ENCODE data around the gene DAPK1.
"Not testable (repeated sequence)": the region's sequence is repeated elsewhere in the genome, so short reads cannot be mapped to it uniquely, and the experiment has no call there.

DAPK1 gene

GRCh38 chr9:87548159-87548558 is 50.5 kb downstream of the DAPK1 start:
- DNase-seq, result no peak

DNA sequence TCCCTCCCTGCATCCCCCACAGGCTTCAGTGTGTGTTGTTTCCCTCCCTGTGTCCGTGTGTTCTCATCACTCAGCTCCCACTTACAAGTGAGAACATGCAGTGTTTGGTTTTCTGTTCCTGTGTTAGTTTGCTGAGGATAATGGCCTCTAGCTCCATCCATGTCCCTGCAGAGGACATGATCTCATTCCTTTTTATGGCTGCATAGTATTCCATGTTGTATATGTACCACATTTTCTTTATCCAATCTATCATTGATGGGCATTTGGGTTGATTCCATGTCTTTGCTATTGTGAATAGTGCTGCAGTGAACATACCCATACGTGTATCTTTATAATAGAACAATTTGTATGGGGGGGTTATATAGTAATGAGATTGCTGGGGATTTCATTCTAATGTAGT is 51.4 kb downstream of the DAPK1 start:
- DNase-seq, result not testable (repeated sequence)

GRCh38 chr9:87549791-87550190 is 52.1 kb downstream of the DAPK1 start:
- DNase-seq, result no peak

- DNase-seq, result no peak
These were observed 52.7 kb downstream of the DAPK1 start for GRCh38 chr9:87550253-87550954.

- DNase-seq, result no peak
These were observed 54.1 kb downstream of the DAPK1 start for GRCh38 chr9:87551772-87552217.

GRCh38 chr9:87554171-87554910 is 56.7 kb downstream of the DAPK1 start:
- no peak for DNase-seq

GRCh38 chr9:87554976-87555375 is 57.3 kb downstream of the DAPK1 start:
- no peak for DNase-seq

DNA sequence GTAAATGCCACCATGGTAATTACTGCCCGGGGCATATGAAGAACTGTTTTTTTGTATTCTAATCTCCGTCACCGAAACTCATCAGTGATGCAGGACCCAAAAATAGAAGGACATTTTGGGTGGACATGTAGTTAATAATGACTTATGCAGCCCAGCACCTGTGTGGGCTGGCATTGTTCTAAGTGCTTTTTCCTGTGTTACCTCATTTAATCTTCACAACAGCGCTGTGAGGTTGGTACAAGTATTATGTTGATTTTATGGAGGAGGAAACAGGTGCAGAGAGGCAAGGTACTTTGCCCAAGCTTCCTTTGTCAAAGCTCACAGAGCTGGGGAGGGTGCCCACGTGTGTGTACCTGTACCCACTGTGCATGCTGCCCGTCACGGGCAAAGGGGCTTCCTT is 58.4 kb downstream of the DAPK1 start:
- DNase-seq, result no peak

DNA sequence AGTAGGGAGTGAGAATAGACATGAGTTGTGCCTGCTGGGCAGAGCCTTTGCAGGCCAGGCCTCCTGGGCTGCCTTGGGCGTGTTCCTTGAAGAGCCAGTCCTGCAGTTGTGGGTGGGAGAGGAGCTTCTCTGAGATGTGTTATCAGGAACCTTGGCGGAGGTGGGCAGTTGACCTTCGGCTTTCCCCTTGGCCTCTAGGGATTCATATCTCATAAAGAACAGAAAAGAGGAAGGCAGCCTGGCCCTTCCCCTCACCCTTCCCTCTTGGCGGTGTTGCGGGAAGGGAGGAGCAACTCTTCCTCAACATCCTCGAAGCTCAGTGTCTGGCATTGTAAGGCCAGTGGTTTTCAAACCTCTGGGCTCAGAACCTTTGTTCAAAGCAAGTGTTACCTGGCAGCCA is 59.2 kb downstream of the DAPK1 start:
- DNase-seq, result no peak

GRCh38 chr9:87557996-87558395 is 60.3 kb downstream of the DAPK1 start:
- no peak for DNase-seq

DNA sequence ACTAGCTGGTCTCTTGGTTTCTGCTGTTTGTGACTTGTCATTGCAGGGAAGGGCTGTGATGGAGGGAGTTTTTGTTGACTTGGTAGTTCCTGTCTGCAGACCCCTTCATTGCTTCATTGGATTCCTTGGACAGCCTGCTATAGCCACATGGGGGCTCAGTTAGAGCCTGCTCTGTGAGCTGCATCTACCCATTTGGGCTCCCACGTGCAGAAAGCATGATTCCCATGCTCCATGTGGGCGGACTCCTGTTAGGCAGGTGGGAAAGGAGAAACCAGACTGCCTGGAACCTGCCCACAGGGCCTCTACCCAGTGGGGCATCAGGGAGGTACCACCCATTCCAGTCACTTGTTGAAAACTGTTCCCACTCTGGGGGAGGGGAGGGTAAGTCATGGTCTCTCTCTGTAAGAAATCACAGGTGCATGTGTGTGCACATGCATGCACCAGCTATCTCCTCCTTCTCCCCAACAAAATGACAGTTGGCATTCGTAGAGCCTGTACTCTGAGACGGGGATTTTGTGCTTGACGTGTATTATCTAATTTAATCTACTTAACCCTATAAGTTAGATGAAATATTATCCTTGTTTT is 61.0 kb downstream of the DAPK1 start:
- DNase-seq, result no peak

GRCh38 chr9:87562062-87562461 is 64.4 kb downstream of the DAPK1 start:
- no peak for DNase-seq

- no peak for DNase-seq
These were observed 65.0 kb downstream of the DAPK1 start for GRCh38 chr9:87562530-87563170.

- DNase-seq, result no peak
These were observed 66.4 kb downstream of the DAPK1 start for GRCh38 chr9:87564111-87564510.

DNA sequence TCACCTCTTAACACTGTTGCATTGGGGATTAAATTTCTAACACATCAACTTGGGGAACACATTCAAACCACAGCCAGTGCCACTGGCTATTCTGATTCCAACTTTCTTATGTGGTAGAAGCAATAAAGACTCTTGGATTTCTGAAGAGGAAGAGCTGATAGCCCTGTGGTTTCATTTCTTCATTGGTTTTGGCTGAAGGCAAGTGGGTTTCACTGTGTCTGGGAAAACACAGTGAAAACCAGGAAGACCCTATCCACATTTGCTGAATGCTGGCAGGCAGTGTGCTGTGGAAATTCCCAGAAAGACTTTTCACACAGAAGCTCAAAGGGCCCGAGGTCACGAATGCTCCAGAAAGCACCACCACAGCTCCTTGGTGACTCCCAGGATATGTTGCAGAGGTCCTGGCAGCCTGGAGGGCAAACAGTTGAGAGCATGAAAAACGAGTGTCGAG is 67.1 kb downstream of the DAPK1 start:
- DNase-seq, result no peak

GRCh38 chr9:87567001-87567400 is 69.3 kb downstream of the DAPK1 start:
- DNase-seq, result peak; percentile 82 to 83

- DNase-seq, result no peak
These were observed 69.9 kb downstream of the DAPK1 start for GRCh38 chr9:87567571-87567970.

DNA sequence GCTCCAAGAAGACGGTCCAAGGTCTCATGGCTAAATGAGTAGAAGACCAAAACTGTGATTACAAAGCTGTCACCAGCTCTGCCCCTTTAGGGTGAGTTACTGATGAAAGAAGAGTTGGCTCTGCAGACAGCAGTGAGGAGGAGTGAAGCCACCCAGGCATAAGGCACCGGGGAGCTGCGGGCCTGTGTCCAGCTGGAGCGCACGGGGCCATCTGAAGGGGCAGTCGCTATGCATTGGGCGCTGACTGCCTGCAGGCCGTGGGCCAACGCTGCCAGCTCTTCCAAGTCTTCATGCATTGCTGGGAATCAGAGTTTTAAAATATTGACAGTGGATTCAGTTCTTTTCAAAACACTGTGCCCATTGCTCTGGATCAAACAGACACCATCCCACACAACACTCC is 70.3 kb downstream of the DAPK1 start:
- DNase-seq, result no peak

GRCh38 chr9:87568401-87568800 is 70.7 kb downstream of the DAPK1 start:
- DNase-seq, result no peak

DNA sequence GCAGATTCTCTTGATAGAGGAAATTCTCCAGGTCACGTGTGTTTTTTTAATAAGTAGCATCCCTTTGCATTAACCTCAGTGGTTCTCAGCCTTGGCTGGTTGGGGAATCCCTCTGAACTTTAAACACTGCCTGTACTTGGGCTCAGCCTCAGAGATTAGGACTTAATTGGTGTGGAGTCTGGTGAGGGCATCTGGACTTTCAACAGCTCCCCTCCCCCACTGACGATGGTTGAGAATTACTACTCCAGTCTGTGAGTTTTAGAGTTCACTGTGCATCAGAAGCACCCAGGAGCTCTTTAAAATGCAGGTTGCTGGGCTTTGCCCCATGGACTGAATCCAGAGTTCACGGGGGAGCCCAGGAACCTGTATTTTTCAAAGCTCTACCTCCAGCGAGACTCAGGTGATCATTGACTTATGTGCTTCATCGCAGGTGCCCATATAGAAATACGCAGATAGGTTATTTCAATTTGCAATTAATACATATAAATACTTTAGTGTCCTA is 71.4 kb downstream of the DAPK1 start:
- DNase-seq, result peak in 1 of 2 experiments; percentile 14

DNA sequence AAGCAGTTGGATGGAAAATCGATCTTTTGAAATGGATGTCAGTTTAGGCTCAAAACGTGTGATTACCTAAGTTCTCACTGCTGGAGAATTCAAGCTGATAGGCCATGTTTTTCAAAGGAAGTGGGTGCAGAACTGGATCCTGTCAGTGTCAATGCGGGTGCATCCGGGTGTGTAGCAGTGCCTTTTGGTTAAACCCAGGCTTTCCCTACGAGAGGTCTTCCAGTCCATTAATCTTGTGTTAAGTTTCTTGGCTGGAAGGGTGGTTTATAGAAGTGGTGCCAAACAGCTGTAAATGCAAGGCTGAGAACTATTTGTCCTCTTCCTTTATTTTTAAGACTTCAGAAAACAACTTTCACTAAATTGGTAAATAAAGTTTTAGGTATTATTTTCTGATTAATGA is 71.9 kb downstream of the DAPK1 start:
- DNase-seq, result no peak

DNA sequence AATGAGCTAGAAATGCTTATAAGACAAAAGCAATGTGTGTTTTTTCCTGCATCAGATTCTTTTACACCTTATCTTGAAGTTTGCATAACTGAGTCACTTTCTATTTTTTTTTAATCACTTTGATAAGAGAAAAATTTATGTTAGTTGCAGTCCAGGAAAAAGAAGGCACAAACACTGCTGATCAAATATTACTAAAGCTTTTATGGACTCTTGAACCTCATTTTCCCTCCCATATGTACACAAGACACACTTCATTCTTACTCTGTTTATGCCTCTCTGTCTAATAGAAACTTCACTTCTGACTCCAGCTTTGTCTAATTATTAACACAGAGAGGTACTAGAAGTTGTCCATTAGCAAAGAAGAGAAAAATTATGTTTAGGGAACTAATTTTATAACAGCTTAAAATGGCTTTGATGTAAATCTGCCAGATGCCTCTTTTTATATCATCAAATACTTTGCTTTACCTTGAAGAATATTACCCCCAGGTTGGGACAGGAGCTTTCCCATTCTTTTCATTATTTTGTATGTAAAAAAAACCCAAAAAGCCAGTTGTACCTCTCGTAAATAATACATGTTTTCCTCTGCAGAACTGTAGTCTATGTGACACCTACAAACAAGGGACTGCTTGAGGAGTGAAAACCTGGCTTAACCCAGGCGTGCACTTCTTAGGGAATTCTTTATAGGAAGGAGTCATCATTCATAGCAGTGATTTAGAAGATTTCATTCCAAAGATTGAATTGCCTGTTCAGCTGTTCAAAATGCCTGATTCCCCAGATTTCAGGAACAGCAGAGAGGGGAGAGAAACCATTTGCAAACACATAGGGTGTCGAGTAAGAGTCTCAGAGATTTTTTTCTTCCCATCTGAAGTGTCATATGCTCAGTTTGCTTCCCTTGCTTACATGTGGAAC is 72.6 kb downstream of the DAPK1 start:
- DNase-seq, result no peak
